Endodermal cell (in vitro differentiated cells): ENCODE measurements around the gene ADCY4. TPM values are rescaled to one million over a fixed set of nuclear protein-coding genes. Genes with fewer than 3 reads are reported as not detected.

Experiments used
- DNase-seq: peaks from one replicate; pipeline ENCODE4 v3.0.0-alpha.2; 2017
- H3K27ac ChIP-seq: 2 replicates; pipeline ENCODE4 v1.5.1; 2013; ENCODE audit warnings: mild to moderate bottlenecking, low read depth, low read length, moderate library complexity
- H3K27me3 ChIP-seq: 2 replicates; pipeline ENCODE4 v1.6.1; 2013; ENCODE audit warnings: mild to moderate bottlenecking, low read length, moderate library complexity; ENCODE audit not compliant: insufficient read depth, control insufficient read depth, poor library complexity, severe bottlenecking
- H3K36me3 ChIP-seq: 2 replicates; pipeline ENCODE4 v1.7.0; 2013; ENCODE audit warnings: mild to moderate bottlenecking, low read length, moderate library complexity; ENCODE audit not compliant: control insufficient read depth, insufficient read depth
- H3K4me1 ChIP-seq: one replicate; pipeline ENCODE4 v1.7.0; 2013; ENCODE audit warnings: low read length; ENCODE audit not compliant: control insufficient read depth, insufficient read depth
- H3K4me3 ChIP-seq: 2 replicates; pipeline ENCODE4 v1.5.1; 2013; ENCODE audit warnings: mild to moderate bottlenecking, low read length, moderate library complexity
- H3K9ac ChIP-seq: 2 replicates; pipeline ENCODE4 v1.6.1; 2013; ENCODE audit warnings: mild to moderate bottlenecking, low read length, moderate library complexity; ENCODE audit not compliant: poor library complexity, severe bottlenecking; ENCODE audit errors: extremely low read depth
- H3K9me3 ChIP-seq: 2 replicates; pipeline ENCODE4 v1.6.1; 2013; ENCODE audit warnings: mild to moderate bottlenecking, low read length, moderate library complexity; ENCODE audit not compliant: control insufficient read depth
- H3K27ac Mint-ChIP-seq: 2 replicates; pipeline ENCODE4 v1.8.0; 2020; ENCODE audit warnings: mixed read lengths
- H3K27me3 Mint-ChIP-seq: 2 replicates; pipeline ENCODE4 v1.8.0; 2021; ENCODE audit warnings: mild to moderate bottlenecking, mixed read lengths; ENCODE audit not compliant: insufficient read depth
- H3K36me3 Mint-ChIP-seq: 2 replicates; pipeline ENCODE4 v1.8.0; 2020; ENCODE audit warnings: low read depth, mixed read lengths
- H3K4me1 Mint-ChIP-seq: 2 replicates; pipeline ENCODE4 v1.8.0; 2020; ENCODE audit warnings: mixed read lengths
- H3K4me3 Mint-ChIP-seq: 2 replicates; pipeline ENCODE4 v1.8.0; 2020; ENCODE audit warnings: mild to moderate bottlenecking, moderate library complexity, mixed read lengths
- H3K9me3 Mint-ChIP-seq: 2 replicates; pipeline ENCODE4 v1.8.0; 2020; ENCODE audit warnings: mild to moderate bottlenecking, mixed read lengths
- WGBS, 2 experiments: methylation state at CpG; one replicate each; pipeline versions ENCODE4 v1.1.5 to v1.1.7; 2013; ENCODE audit warnings: missing lambda C conversion rate in 2 of 2, mixed read lengths in 1 of 2; ENCODE audit not compliant: insufficient coverage in 1 of 2, insufficient read length in 1 of 2; 5-methylcytosine and 5-hydroxymethylcytosine counted together
- total RNA-seq, 2 donors: library from RNA; stranded (reverse); fragmentation: NEBNext Ultra II Directional in 1 of 2; extraction: Animal tissue kit (Norgen Biotek cat#: 25700) in 1 of 2; gene quantifications; 2 replicates in 1 of 2; 3 replicates in 1 of 2; pipeline ENCODE4 v1.2.1, GENCODE V29; 2021
- TF ChIP-seq, protein P1 (sequence below): fragments of 200-600 bp; sonication (generic); conservative IDR thresholded peaks from 2 replicates; pipeline ENCODE4 v1.5.0; 2021; ENCODE audit warnings: antibody characterized with exemption, mild to moderate bottlenecking

ADCY4 gene
- total RNA-seq, 2 donors from 2014 or later: not detected

DNA sequence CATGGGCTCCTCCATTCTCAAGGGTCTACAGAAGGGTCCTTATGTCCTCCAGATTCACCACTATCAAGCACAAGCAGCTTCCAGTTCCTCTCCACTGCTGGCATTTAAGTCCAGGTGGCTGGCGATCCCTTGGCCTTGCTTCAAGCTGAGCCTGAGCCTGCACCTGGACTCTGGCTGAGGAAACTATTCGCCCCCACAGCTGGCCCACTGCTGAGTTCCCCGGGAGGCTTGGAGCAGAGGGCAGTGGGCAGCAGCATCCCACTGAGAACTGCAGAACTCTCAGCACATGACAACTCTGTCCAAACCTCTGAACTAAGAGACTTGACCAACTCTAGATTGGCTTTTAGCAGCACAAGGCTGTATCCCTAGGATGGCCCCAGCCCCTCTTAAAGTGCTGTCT is 52.1 kb downstream of the ADCY4 start:
- Histone ChIP-seq H3K9me3 (no peaks in the 10 kb centered on the region), H3K9ac (no peak overlapping the region), H3K27ac (no peak overlapping the region), H3K4me3 (no peak overlapping the region), H3K4me1 (no peaks in the 10 kb centered on the region), H3K27me3 (no peaks in the 10 kb centered on the region), H3K36me3 (no peaks in the 10 kb centered on the region)
- H3K9me3 Mint-ChIP-seq: no peaks in the 10 kb centered on the region
- H3K4me1 Mint-ChIP-seq: no peaks in the 10 kb centered on the region
- no peaks in the 10 kb centered on the region for H3K36me3 Mint-ChIP-seq
- H3K4me3 Mint-ChIP-seq: no peak overlapping the region
- H3K27ac Mint-ChIP-seq: no peak overlapping the region
- H3K27me3 Mint-ChIP-seq: no peaks in the 10 kb centered on the region
- DNase-seq: no peak
- TF ChIP-seq, protein P1, sequence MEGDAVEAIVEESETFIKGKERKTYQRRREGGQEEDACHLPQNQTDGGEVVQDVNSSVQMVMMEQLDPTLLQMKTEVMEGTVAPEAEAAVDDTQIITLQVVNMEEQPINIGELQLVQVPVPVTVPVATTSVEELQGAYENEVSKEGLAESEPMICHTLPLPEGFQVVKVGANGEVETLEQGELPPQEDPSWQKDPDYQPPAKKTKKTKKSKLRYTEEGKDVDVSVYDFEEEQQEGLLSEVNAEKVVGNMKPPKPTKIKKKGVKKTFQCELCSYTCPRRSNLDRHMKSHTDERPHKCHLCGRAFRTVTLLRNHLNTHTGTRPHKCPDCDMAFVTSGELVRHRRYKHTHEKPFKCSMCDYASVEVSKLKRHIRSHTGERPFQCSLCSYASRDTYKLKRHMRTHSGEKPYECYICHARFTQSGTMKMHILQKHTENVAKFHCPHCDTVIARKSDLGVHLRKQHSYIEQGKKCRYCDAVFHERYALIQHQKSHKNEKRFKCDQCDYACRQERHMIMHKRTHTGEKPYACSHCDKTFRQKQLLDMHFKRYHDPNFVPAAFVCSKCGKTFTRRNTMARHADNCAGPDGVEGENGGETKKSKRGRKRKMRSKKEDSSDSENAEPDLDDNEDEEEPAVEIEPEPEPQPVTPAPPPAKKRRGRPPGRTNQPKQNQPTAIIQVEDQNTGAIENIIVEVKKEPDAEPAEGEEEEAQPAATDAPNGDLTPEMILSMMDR: no peak
- WGBS, 2 experiments: 86 to 87% methylated on average over 2 to 3 of the region's 3 CpGs

DNA sequence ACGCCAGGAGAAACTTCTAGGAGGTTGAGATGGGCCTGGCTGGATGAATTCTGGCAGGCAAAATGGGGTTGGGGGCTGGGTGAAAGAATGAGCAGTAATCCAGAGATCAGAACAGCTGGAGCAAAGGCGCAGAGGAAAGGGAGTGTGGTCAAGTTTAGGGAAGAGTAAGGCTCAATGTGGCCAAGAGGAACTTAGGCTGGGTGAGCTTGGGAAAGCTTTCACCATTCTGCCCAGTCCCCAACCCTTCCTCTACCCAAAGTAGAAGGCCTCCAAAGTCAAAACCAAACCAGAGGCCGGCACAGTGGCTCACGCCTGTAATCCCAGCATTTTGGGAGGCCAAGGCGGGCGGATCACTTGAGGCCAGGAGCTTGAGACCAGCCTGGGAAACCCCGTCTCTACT is 53.2 kb downstream of the ADCY4 start:
- Mint-ChIP-seq H3K27me3 (no peaks in the 10 kb centered on the region), H3K4me3 (no peak overlapping the region), H3K36me3 (no peaks in the 10 kb centered on the region), H3K27ac (no peak overlapping the region), H3K9me3 (no peaks in the 10 kb centered on the region), H3K4me1 (no peaks in the 10 kb centered on the region)
- 95 to 97% methylated on average over 4 to 7 of the region's 7 CpGs for WGBS, 2 experiments
- H3K4me3 ChIP-seq: no peak overlapping the region
- no peaks in the 10 kb centered on the region for H3K36me3 ChIP-seq
- TF ChIP-seq, protein P1: no peak
- H3K9me3 ChIP-seq: no peaks in the 10 kb centered on the region
- H3K9ac ChIP-seq: no peak overlapping the region
- DNase-seq: no peak
- no peaks in the 10 kb centered on the region for H3K27me3 ChIP-seq
- no peaks in the 10 kb centered on the region for H3K4me1 ChIP-seq
- no peak overlapping the region for H3K27ac ChIP-seq

DNA sequence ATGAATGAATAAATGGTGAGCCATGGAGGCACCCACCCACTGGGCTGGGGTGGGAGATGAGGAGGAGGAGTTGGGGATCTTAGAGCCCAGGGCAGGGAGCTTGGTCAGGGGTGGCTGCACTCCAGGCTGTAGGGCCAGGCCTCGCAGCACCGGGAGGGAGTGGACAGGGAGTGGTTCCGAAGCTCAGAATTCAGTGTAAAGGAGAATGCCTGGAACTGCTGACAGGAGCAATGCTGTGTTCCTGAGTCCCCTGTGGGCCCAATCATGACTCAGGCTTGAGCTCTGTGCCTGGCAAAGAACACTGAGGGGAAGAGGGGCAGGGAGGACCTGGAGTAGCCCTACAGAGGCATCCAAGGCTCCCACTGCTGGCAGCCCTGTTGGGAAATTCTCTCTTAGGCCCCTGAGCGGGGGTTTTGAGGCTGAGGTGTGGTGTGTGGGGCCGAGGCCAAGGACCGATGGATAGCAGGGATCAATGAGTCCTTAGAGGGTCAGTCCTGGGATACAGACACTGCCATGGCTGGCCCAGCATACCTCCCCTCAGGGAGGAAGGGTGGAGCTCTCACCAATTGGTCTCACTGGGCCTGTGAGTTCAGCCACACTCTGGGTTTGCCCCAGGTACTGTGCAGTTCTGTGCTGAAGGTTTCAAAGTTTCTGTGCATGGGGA is 53.9 kb downstream of the ADCY4 start:
- TF ChIP-seq, protein P1: no peak
- Mint-ChIP-seq H3K27me3 (no peaks in the 10 kb centered on the region), H3K4me3 (no peak overlapping the region), H3K36me3 (no peaks in the 10 kb centered on the region), H3K9me3 (no peaks in the 10 kb centered on the region), H3K4me1 (no peaks in the 10 kb centered on the region), H3K27ac (no peak overlapping the region)
- no peaks in the 10 kb centered on the region for H3K27me3 ChIP-seq
- H3K9me3 ChIP-seq: no peaks in the 10 kb centered on the region
- WGBS, 2 experiments: 90 to 96% methylated on average over 4 to 6 of the region's 6 CpGs
- no peak overlapping the region for H3K9ac ChIP-seq
- H3K4me3 ChIP-seq: no peak overlapping the region
- H3K36me3 ChIP-seq: no peaks in the 10 kb centered on the region
- H3K4me1 ChIP-seq: no peaks in the 10 kb centered on the region
- H3K27ac ChIP-seq: no peak overlapping the region
- DNase-seq: no peak
